HCT116 (cell line): Measurements from ENCODE around the gene CAST.

Experiments used
- ATF3 ChIP-seq: IDR thresholded peaks from 2 replicates; pipeline ENCODE4 v1.6.1; 2012
- CEBPB ChIP-seq: IDR thresholded peaks from 2 replicates; pipeline ENCODE4 v1.6.1; 2012; ENCODE audit warnings: low read depth
- EGR1 ChIP-seq: IDR thresholded peaks from 2 replicates; pipeline ENCODE4 v1.6.1; 2012; ENCODE audit warnings: low read depth
- ELF1 ChIP-seq: IDR thresholded peaks from 2 replicates; pipeline ENCODE4 v1.6.1; 2012; ENCODE audit warnings: low read depth, borderline replicate concordance
- EZH2 ChIP-seq: fragments of 200-600 bp; sonication (generic); IDR thresholded peaks from 2 replicates; pipeline ENCODE4 v1.6.1; 2017; ENCODE audit warnings: antibody characterized with exemption, mixed run types
- POLR2A ChIP-seq: IDR thresholded peaks from 2 replicates; pipeline ENCODE4 v1.7.0; 2011; ENCODE audit warnings: borderline replicate concordance; ENCODE audit not compliant: insufficient read depth, insufficient read length; ENCODE audit errors: extremely low read depth
- POLR2AphosphoS5 ChIP-seq: IDR thresholded peaks from 2 replicates; pipeline ENCODE4 v1.6.1; 2011; ENCODE audit warnings: mild to moderate bottlenecking, low read depth, low read length, moderate library complexity
- SRF ChIP-seq: IDR thresholded peaks from 2 replicates; pipeline ENCODE4 v1.6.1; 2012; ENCODE audit warnings: low read depth
- TCF7L2 ChIP-seq: IDR thresholded peaks from 2 replicates; pipeline ENCODE4 v1.7.0; 2011; ENCODE audit warnings: borderline replicate concordance, inconsistent platforms; ENCODE audit not compliant: insufficient read depth, insufficient read length; ENCODE audit errors: extremely low read depth
- YY1 ChIP-seq: IDR thresholded peaks from 2 replicates; pipeline ENCODE4 v1.6.1; 2011; ENCODE audit warnings: low read length, low read depth, moderate library complexity, mild to moderate bottlenecking; ENCODE audit not compliant: insufficient replicate concordance; ENCODE audit errors: extremely low read depth
- TF ChIP-seq, protein P1 (sequence below), 3 experiments: fragments of 200-600 bp in 1 of 3; sonication (generic) in 1 of 3; IDR thresholded peaks in 2 of 3; conservative IDR thresholded peaks in 1 of 3; 2 replicates each; pipeline ENCODE4 v1.5.1; 2012 to 2017; ENCODE audit warnings: low read depth in 2 of 3, low read length in 2 of 3, antibody characterized with exemption in 1 of 3, borderline replicate concordance in 1 of 3, control low read depth in 1 of 3, mild to moderate bottlenecking in 1 of 3, mixed read lengths in 1 of 3, mixed run types in 1 of 3, moderate library complexity in 1 of 3; ENCODE audit not compliant: insufficient read depth in 1 of 3
- TF ChIP-seq, protein P2 (sequence below): IDR thresholded peaks from 2 replicates; pipeline ENCODE4 v1.6.1; 2012; ENCODE audit warnings: low read depth

DNA sequence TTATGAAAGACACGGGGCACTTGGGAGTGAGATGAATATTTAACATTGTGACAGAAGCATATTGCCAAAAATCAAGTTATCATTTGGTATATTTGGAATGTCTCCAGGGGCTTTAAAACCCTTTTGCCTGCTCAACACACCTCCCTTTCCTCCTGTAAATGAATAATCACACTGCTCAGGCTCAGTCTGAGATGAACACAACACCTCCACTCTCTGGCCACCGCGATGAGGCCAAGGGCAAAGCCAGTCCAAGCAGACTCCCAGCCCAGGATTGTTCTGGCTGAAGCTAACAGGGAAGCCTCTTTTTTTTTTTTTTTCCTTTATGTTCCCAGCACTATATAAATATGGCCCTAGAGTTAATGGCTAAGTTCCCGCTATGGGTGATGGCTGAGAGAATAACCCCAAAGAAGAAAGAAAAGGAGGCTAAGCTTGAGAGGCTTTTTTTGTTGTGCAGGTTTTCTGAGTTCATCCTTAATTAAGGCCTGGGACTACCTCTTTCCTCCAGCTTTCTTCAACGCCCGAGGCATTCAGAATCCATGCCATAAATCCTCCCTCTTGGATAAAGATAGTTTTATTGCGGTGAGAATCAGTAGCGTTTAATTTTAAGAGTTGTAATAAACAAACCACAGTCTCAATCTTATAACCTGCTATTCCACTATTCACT lies 156.1 kb downstream of the CAST start:
- TF ChIP-seq CEBPB (no peak), ATF3 (no peak), POLR2AphosphoS5 (no peak), TCF7L2 (no peak), SRF (no peak), EZH2 (no peak), YY1 (no peak), ELF1 (no peak), POLR2A (no peak), EGR1 (no peak)
- TF ChIP-seq, protein P1, sequence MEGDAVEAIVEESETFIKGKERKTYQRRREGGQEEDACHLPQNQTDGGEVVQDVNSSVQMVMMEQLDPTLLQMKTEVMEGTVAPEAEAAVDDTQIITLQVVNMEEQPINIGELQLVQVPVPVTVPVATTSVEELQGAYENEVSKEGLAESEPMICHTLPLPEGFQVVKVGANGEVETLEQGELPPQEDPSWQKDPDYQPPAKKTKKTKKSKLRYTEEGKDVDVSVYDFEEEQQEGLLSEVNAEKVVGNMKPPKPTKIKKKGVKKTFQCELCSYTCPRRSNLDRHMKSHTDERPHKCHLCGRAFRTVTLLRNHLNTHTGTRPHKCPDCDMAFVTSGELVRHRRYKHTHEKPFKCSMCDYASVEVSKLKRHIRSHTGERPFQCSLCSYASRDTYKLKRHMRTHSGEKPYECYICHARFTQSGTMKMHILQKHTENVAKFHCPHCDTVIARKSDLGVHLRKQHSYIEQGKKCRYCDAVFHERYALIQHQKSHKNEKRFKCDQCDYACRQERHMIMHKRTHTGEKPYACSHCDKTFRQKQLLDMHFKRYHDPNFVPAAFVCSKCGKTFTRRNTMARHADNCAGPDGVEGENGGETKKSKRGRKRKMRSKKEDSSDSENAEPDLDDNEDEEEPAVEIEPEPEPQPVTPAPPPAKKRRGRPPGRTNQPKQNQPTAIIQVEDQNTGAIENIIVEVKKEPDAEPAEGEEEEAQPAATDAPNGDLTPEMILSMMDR (IDR thresholded peaks at IDR 0.05 in 2 of 3, conservative IDR thresholded peaks at IDR 0.05 in 1 of 3; ENCODE audit: borderline replicate concordance in 1 of 3, insufficient read depth in 1 of 3, low read depth in 2 of 3, low read length in 2 of 3): no peak
- TF ChIP-seq, protein P2, sequence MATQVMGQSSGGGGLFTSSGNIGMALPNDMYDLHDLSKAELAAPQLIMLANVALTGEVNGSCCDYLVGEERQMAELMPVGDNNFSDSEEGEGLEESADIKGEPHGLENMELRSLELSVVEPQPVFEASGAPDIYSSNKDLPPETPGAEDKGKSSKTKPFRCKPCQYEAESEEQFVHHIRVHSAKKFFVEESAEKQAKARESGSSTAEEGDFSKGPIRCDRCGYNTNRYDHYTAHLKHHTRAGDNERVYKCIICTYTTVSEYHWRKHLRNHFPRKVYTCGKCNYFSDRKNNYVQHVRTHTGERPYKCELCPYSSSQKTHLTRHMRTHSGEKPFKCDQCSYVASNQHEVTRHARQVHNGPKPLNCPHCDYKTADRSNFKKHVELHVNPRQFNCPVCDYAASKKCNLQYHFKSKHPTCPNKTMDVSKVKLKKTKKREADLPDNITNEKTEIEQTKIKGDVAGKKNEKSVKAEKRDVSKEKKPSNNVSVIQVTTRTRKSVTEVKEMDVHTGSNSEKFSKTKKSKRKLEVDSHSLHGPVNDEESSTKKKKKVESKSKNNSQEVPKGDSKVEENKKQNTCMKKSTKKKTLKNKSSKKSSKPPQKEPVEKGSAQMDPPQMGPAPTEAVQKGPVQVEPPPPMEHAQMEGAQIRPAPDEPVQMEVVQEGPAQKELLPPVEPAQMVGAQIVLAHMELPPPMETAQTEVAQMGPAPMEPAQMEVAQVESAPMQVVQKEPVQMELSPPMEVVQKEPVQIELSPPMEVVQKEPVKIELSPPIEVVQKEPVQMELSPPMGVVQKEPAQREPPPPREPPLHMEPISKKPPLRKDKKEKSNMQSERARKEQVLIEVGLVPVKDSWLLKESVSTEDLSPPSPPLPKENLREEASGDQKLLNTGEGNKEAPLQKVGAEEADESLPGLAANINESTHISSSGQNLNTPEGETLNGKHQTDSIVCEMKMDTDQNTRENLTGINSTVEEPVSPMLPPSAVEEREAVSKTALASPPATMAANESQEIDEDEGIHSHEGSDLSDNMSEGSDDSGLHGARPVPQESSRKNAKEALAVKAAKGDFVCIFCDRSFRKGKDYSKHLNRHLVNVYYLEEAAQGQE: no peak
